A549 (cell line): ENCODE measurements around the gene CLASP1. TPM values are rescaled to one million over a fixed set of nuclear protein-coding genes. Genes with fewer than 3 reads are reported as not detected.

ENCODE experiments used
- ATAC-seq, 2 experiments: fragments of 200-7000 bp in 1 of 2; fragments of >200 bp in 1 of 2; cut with Nextera tagmentation in 1 of 2; cut with Tn5 transposase in 1 of 2; 3 replicates each; pipeline versions ENCODE4 v1.8.0 to v1.9.1; 2018 to 2020; ENCODE audit warnings: mild to moderate bottlenecking in 1 of 2, moderate library complexity in 1 of 2
- CTCF ChIA-PET: fragments of 300-600 bp; sonication (Branson Sonifier 250); formaldehyde crosslinking; extraction: SDS; loops from one replicate; lab custom pipeline; 2021; ENCODE audit warnings: antibody characterized with exemption, inconsistent platforms; lab: Yijun Ruan, JAX
- POLR2A ChIA-PET: fragments of 350-600 bp; formaldehyde crosslinking; extraction: SDS; loops from one replicate; lab custom pipeline; 2021; ENCODE audit warnings: antibody characterized with exemption, inconsistent platforms; lab: Yijun Ruan, JAX
- DNase-seq, 2 experiments: peaks; one replicate each; pipeline versions ENCODE4 v3.0.0 to v3.0.0-alpha.2; 2011 to 2016; ENCODE audit warnings: low read depth in 1 of 2, low spot score in 1 of 2
- FAIRE-seq: peaks from 2 replicates; lab custom pipeline; 2011; peaks lifted over from hg19 to GRCh38; lab: Jason Lieb, UNC
- H3K27ac ChIP-seq, 2 experiments: fragments of >200 bp; sonication (Bioruptor Twin); formaldehyde crosslinking; 3 replicates each; pipeline ENCODE4 v1.5.1; 2016 to 2017
- H3K4me1 ChIP-seq: fragments of >200 bp; sonication (Bioruptor Twin); formaldehyde crosslinking; 3 replicates; pipeline ENCODE4 v1.6.1; 2016
- H3K4me2 ChIP-seq: fragments of >200 bp; sonication (Bioruptor Twin); formaldehyde crosslinking; 3 replicates; pipeline ENCODE4 v1.6.1; 2016
- H3K4me3 ChIP-seq: fragments of >200 bp; sonication (Bioruptor Twin); formaldehyde crosslinking; 3 replicates; pipeline ENCODE4 v1.5.1; 2016
- H3K9me3 ChIP-seq: fragments of >200 bp; sonication (Bioruptor Twin); formaldehyde crosslinking; 3 replicates; pipeline ENCODE4 v1.6.1; 2016
- BCL3 ChIP-seq: fragments of >200 bp; sonication (Bioruptor Twin); formaldehyde crosslinking; IDR thresholded peaks from 3 replicates; pipeline ENCODE4 v1.6.1; 2016
- BHLHE40 ChIP-seq: IDR thresholded peaks from 2 replicates; pipeline ENCODE4 v1.6.1; 2012; ENCODE audit warnings: low read depth, low read length, inconsistent platforms
- CBX2 ChIP-seq: fragments of 200-600 bp; sonication (generic); IDR thresholded peaks from 2 replicates; pipeline ENCODE4 v1.6.1; 2016; ENCODE audit warnings: low read depth, mild to moderate bottlenecking, borderline replicate concordance
- CEBPB ChIP-seq, 2 experiments: fragments of >200 bp in 1 of 2; sonication (Bioruptor Twin) in 1 of 2; formaldehyde crosslinking in 1 of 2; IDR thresholded peaks; 2 replicates each; pipeline ENCODE4 v1.6.1; 2012 to 2016
- CTCF ChIP-seq: fragments of >200 bp; sonication (Bioruptor Twin); formaldehyde crosslinking; IDR thresholded peaks from 3 replicates; pipeline ENCODE4 v1.5.1; 2016
- EHF ChIP-seq: fragments of 250-450 bp; sonication (Bioruptor Pico); IDR thresholded peaks from 2 replicates; pipeline ENCODE4 v1.5.0; 2020; ENCODE audit warnings: mild to moderate bottlenecking
- HEYL ChIP-seq: fragments of 250-450 bp; sonication (Bioruptor Pico); IDR thresholded peaks from 2 replicates; pipeline ENCODE4 v1.8.0; 2021; ENCODE audit warnings: mild to moderate bottlenecking, moderate library complexity
- HOXA7 ChIP-seq: fragments of 250-450 bp; sonication (Bioruptor Pico); IDR thresholded peaks from 2 replicates; pipeline ENCODE4 v1.5.0; 2020; ENCODE audit warnings: mild to moderate bottlenecking, moderate library complexity
- JUN ChIP-seq, 2 experiments: fragments of >200 bp; sonication (Bioruptor Twin); formaldehyde crosslinking; IDR thresholded peaks; 2 replicates in 1 of 2; 3 replicates in 1 of 2; pipeline ENCODE4 v1.6.1; 2016 to 2017
- JUNB ChIP-seq: fragments of >200 bp; sonication (Bioruptor Twin); formaldehyde crosslinking; IDR thresholded peaks from 2 replicates; pipeline ENCODE4 v1.6.1; 2016
- KDM1A ChIP-seq: fragments of 200-600 bp; sonication (generic); IDR thresholded peaks from 2 replicates; pipeline ENCODE4 v1.6.1; 2016; ENCODE audit warnings: low read depth, mild to moderate bottlenecking
- MAX ChIP-seq: IDR thresholded peaks from 2 replicates; pipeline ENCODE4 v1.6.1; 2012
- NFE2L2 ChIP-seq: fragments of 150-350 bp; conservative IDR thresholded peaks from 2 replicates; pipeline ENCODE4 v1.6.1; 2014; ENCODE audit warnings: low read length
- NR3C1 ChIP-seq: fragments of >200 bp; sonication (Bioruptor Twin); formaldehyde crosslinking; IDR thresholded peaks from 3 replicates; pipeline ENCODE4 v1.6.1; 2017
- PBX3 ChIP-seq: IDR thresholded peaks from 2 replicates; pipeline ENCODE4 v1.6.1; 2012
- PHF8 ChIP-seq: fragments of 200-600 bp; sonication (generic); IDR thresholded peaks from 2 replicates; pipeline ENCODE4 v1.6.1; 2016; ENCODE audit warnings: low read depth, mild to moderate bottlenecking, antibody characterized with exemption, moderate library complexity, borderline replicate concordance
- POLR2A ChIP-seq: IDR thresholded peaks from 2 replicates; pipeline ENCODE4 v1.6.1; 2012; ENCODE audit warnings: mild to moderate bottlenecking, low read length
- RARB ChIP-seq: fragments of 250-450 bp; sonication (Bioruptor Pico); IDR thresholded peaks from 2 replicates; pipeline ENCODE4 v1.8.0; 2021; ENCODE audit warnings: mild to moderate bottlenecking, moderate library complexity
- RCOR1 ChIP-seq: fragments of 150-350 bp; IDR thresholded peaks from 2 replicates; pipeline ENCODE4 v1.6.1; 2014; ENCODE audit warnings: antibody characterized with exemption, low read length, low read depth
- RFX5 ChIP-seq: fragments of 450-650 bp; IDR thresholded peaks from 2 replicates; pipeline ENCODE4 v1.7.1; 2014; ENCODE audit warnings: antibody characterized with exemption, mild to moderate bottlenecking, moderate library complexity
- ZSCAN20 ChIP-seq: fragments of 250-450 bp; sonication (Bioruptor Pico); IDR thresholded peaks from 2 replicates; pipeline ENCODE4 v1.8.0; 2022; ENCODE audit warnings: mild to moderate bottlenecking, moderate library complexity
- WGBS: methylation state at CpG from one replicate; pipeline ENCODE4 v1.1.6; 2017; ENCODE audit errors: missing lambda C conversion rate; 5-methylcytosine and 5-hydroxymethylcytosine counted together
- polyA plus RNA-seq, 4 experiments: library from polyadenylated mRNA; depleted of rRNA in 3 of 4; stranded (reverse); fragments of >200 nt; fragmentation: RNase III in 1 of 4; extraction: RNeasy Plus Mini Kit Qiagen cat#74134 plus additional on column Dnase treatment in 1 of 4; gene quantifications; 2 replicates in 3 of 4; 3 replicates in 1 of 4; pipeline ENCODE4 v1.2.3, GENCODE V29; 2011 to 2017
- TF ChIP-seq, protein P1 (sequence below): fragments of >200 bp; sonication (Bioruptor Twin); formaldehyde crosslinking; IDR thresholded peaks from 2 replicates; pipeline ENCODE4 v1.6.1; 2016

The CLASP1 gene
- polyA plus RNA-seq, 2 of the 4 experiments (the other 2 are of a cell fraction): 11.7 to 15.8 TPM

DNA sequence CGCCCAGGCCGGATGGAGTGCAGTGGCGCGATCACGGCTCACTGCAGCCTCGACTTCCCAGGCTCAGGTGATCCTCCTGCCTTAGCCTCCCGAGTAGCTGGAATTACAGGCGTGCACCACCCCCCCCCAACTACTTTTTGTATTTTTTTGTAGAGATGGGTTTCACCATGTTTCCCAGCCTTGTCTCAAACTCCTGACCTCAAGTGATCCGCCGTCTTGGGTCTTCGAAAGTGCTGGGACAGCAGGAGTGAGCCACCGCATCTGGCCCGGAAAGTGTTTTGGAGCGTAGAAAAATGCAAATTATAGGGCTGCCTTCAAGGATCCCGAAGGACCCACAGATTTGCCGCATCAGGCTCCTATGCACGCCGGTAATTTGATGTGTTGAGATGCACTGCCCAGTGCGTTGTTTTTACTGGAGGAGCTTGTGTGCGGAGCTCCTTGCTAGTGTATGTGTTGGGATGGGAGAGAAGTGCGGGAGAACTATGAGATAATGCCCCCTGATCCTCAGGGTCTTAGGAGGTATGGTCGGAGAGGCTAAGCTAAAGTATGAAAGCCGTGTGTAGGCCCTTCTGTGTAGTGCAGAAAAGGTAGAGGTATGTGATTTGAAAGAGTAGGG is 1.2 kb upstream of the CLASP1 start:
- H3K9me3 ChIP-seq: no peaks in the 10 kb centered on the region
- peak overlapping the region; percentile 91 to 93 for H3K27ac ChIP-seq
- ChIA-PET POLR2A (interaction anchor here (0.6 to 3.0 kb wide), 9 partner anchors 10 to 119 kb away, joined by 3 to 118 read pairs (median 4); partner anchors contain the start of gene RNU4ATAC), CTCF (interaction anchor here (0.8 to 2.8 kb wide), 6 partner anchors 14 to 84 kb away, joined by 3 to 11 read pairs (median 3); no protein-coding TSS in a partner anchor)
- peak overlapping the region; percentile 91 for H3K4me2 ChIP-seq
- no peak for FAIRE-seq
- peak overlapping the region; percentile 73 for H3K4me3 ChIP-seq
- H3K4me1 ChIP-seq: peaks cover 20% of the 10 kb centered on the region
- 3% methylated on average over 23 of the region's 23 CpGs for WGBS
- TF ChIP-seq, protein P1, sequence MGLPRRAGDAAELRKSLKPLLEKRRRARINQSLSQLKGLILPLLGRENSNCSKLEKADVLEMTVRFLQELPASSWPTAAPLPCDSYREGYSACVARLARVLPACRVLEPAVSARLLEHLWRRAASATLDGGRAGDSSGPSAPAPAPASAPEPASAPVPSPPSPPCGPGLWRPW: no peak
- no peak for TF ChIP-seq CBX2
- no peak for TF ChIP-seq RCOR1
- no peak for TF ChIP-seq JUNB
- TF ChIP-seq HEYL: no peak
- TF ChIP-seq HOXA7 (CRISPR knock-in tag): no peak
- TF ChIP-seq RFX5: no peak
- TF ChIP-seq KDM1A: no peak
- no peak for TF ChIP-seq NR3C1
- no peak for TF ChIP-seq NFE2L2
- ATAC-seq: peak in 1 of 2 experiments; percentile 16; a peak in 3 of 6 replicates
- no peak for DNase-seq

- peak; percentile 96 to 98 for DNase-seq
- peaks cover 20% of the 10 kb centered on the region for H3K4me1 ChIP-seq
- ChIA-PET POLR2A (interaction anchor here (0.6 to 3.0 kb wide), 12 partner anchors 9 to 118 kb away, joined by 3 to 118 read pairs (median 4); partner anchors contain the start of gene RNU4ATAC), CTCF (interaction anchor here (0.8 to 2.8 kb wide), 5 partner anchors 15 to 84 kb away, joined by 3 to 11 read pairs (median 3); no protein-coding TSS in a partner anchor)
- H3K4me2 ChIP-seq: peak overlapping the region; percentile 91
- H3K9me3 ChIP-seq: no peaks in the 10 kb centered on the region
- H3K27ac ChIP-seq: peak overlapping the region; percentile 91 to 93
- under 1% methylated on average over 45 of the region's 45 CpGs for WGBS
- no peak for FAIRE-seq
- peak overlapping the region; percentile 73 for H3K4me3 ChIP-seq
- TF ChIP-seq PBX3 (peak; percentile 28; the same call in 1 of the 2 replicates), ZSCAN20 (CRISPR knock-in tag) (no peak), CTCF (no peak), POLR2A (peak; percentile 32), RARB (CRISPR knock-in tag) (0 out of 2 replicates have a peak, but pooled peaks have one; percentile 44), EHF (CRISPR knock-in tag) (no peak), NR3C1 (no peak), JUN (IDR thresholded peaks at IDR 0.05) (peak; percentile 56 to 92; a peak in 4 of 5 replicates), RFX5 (peak; percentile 44; the same call in 1 of the 2 replicates), PHF8 (peak; percentile 40; the same call in 1 of the 2 replicates), BCL3 (no peak), MAX (peak; percentile 55), CEBPB (IDR thresholded peaks at IDR 0.05) (peak in 1 of 2 experiments; percentile 30; a peak in 1 of 4 replicates), BHLHE40 (no peak)
- ATAC-seq: peak; percentile 96 to 98
Measured at GRCh38 chr2:121649596-121650314, 493 bp upstream of the CLASP1 start.
